ENCODE results near the gene CNEP1R1.

The CNEP1R1 gene

DNA sequence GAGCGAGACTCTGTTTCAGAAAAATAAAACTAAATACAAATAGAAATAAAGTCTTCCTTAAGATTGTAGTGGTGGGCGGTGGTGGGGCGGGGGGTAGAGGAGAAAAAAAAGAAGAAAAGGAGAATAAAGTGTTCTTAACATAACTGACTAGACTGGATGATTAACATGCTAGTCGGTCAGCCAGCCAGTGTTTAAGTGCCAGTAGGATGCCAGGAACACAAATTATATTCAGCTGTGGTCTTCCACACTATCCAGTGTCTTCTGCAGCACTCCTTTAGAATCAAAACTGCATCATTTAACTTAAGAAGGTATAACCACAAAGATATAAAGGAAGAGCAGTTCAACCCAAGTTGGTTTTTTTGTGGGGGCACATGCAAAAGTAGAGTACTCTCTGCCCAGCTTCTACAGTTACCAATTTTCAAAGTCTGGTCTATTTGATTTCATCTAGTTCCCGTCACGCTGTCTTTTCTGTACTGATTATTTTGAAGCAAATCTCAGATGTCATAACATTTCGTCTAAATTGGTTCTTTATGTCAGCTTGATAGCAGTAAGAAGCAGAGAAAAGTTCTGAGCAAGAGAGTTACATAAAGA, 56.5 kb downstream of the CNEP1R1 start:
- TF ChIP-seq FOXA1 (IDR thresholded peaks at IDR 0.05) = no peak
- TF ChIP-seq ZNF384 (IDR thresholded peaks at IDR 0.05) = no peak
- no peak for TF ChIP-seq SUZ12 (IDR thresholded peaks at IDR 0.05)
- TF ChIP-seq, protein P1, sequence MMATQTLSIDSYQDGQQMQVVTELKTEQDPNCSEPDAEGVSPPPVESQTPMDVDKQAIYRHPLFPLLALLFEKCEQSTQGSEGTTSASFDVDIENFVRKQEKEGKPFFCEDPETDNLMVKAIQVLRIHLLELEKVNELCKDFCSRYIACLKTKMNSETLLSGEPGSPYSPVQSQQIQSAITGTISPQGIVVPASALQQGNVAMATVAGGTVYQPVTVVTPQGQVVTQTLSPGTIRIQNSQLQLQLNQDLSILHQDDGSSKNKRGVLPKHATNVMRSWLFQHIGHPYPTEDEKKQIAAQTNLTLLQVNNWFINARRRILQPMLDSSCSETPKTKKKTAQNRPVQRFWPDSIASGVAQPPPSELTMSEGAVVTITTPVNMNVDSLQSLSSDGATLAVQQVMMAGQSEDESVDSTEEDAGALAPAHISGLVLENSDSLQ (IDR thresholded peaks at IDR 0.05) = no peak
- TF ChIP-seq HDGF (IDR thresholded peaks at IDR 0.05; ENCODE audit: borderline replicate concordance) = no peak
- no peak for TF ChIP-seq NFRKB (IDR thresholded peaks at IDR 0.05)
- CTCF ChIA-PET = no interaction called here
- no peak for DNase-seq (ENCODE audit: extremely low spot score)
- POLR2A ChIA-PET = interaction anchor here (0.7 kb wide), 1 partner anchor 57 kb away, joined by 4 read pairs; the partner anchor contains the start of gene CNEP1R1

DNA sequence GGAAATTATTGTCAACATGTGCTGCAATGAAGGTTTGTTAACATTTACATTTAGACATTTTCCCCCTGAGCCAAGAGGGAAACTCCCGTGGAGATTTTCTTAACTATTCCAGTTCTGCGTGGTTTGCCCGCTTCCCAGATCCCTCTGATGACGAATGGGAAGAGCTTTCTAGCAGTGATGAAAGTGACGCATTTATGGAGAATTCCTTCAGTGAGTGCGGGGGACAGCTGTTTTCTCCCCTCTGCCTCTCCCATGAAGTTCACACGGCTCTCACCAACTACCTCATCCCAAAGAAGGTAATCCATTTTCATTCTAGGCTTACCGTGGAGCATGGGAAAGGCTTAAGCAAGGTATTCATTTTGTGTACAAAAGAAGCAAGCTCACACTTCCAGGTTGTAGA, 59.0 kb downstream of the CNEP1R1 start:
- POLR2A ChIA-PET = no interaction called here
- TF ChIP-seq, protein P1 (IDR thresholded peaks at IDR 0.05) = no peak
- TF ChIP-seq FOXK2 (IDR thresholded peaks at IDR 0.05) = no peak
- TF ChIP-seq TARDBP (IDR thresholded peaks at IDR 0.05) = no peak
- TF ChIP-seq NFRKB (IDR thresholded peaks at IDR 0.05) = no peak
- no peak for TF ChIP-seq HDGF (IDR thresholded peaks at IDR 0.05; ENCODE audit: borderline replicate concordance)
- TF ChIP-seq CTBP1 (IDR thresholded peaks at IDR 0.05; ENCODE audit: borderline replicate concordance) = no peak
- no peak for TF ChIP-seq SUZ12 (IDR thresholded peaks at IDR 0.05)
- no peak for TF ChIP-seq ARNT (IDR thresholded peaks at IDR 0.05)
- no peak for TF ChIP-seq L3MBTL2 (conservative IDR thresholded peaks at IDR 0.05)
- no peak for TF ChIP-seq LEF1 (IDR thresholded peaks at IDR 0.05; ENCODE audit: borderline replicate concordance)
- CTCF ChIA-PET = no interaction called here
- no peak for DNase-seq (ENCODE audit: extremely low spot score)

DNA sequence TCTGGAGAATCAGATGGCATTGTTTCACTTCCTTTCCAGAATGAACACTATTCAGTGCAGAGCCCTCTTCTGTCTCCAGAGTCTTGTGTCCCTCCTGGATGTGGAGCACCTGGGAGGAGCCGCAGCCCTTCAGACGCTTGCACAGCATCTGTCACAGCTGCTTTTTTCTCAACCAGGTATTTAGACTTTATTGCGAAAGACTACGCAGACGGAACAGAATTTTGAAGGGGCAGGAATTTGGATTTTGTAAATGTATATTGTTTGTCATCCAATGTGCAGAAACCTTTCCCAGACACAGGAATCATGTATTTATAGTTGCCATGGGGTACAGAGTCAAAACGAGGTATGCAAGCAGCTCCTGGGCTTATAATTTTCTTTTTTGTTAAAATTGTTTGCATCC, 61.2 kb downstream of the CNEP1R1 start:
- TF ChIP-seq ZNF384 (IDR thresholded peaks at IDR 0.05) = no peak
- ChIA-PET POLR2A (no interaction called here), CTCF (no interaction called here)
- DNase-seq (ENCODE audit: extremely low spot score) = no peak

Data from HEK293T (cell line).